GM19397 (cell line): ENCODE measurements around the gene BPGM.
A peak's percentile ranks its signal among the peaks of the same experiment; 100 is the strongest.

Source experiments
- ATAC-seq: cut with Tn5 transposase; IDR thresholded peaks from one replicate; pipeline ENCODE4 v1.9.1; 2021; ENCODE audit warnings: mild to moderate bottlenecking, moderate library complexity; ENCODE audit not compliant: unreplicated experiment

The BPGM gene

GRCh38 chr7:134646425-134647305, at the start of gene BPGM:
TSS of gene BPGM (plus strand) at chr7:134646853. CDS start at chr7:134661508, 14,655 bp downstream.
- peak; percentile 98 for ATAC-seq

GRCh38 chr7:134599371-134599770, 47.3 kb upstream of the BPGM start:
- ATAC-seq = no peak

DNA sequence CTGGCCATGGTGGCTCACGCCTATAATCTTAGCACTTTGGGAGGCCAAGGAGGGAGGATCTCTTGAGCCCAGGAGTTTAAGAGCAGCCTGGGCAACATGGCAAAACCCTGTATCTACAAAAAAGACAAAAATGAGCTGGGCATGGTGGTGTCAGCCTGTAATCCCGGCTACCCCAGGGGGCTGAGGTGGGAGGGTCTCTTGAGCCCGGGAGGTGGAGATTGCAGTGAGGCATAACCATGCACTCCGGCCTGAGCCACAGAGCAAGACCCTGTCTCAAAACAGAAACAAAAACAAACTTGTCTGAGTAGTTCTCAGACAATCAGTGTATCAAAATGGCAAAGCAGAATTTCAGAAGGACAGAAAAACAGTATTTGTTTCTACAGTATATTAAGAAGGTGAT, 45.2 kb upstream of the BPGM start:
- ATAC-seq = no peak

GRCh38 chr7:134602881-134603451, 43.7 kb upstream of the BPGM start:
- no peak for ATAC-seq

DNA sequence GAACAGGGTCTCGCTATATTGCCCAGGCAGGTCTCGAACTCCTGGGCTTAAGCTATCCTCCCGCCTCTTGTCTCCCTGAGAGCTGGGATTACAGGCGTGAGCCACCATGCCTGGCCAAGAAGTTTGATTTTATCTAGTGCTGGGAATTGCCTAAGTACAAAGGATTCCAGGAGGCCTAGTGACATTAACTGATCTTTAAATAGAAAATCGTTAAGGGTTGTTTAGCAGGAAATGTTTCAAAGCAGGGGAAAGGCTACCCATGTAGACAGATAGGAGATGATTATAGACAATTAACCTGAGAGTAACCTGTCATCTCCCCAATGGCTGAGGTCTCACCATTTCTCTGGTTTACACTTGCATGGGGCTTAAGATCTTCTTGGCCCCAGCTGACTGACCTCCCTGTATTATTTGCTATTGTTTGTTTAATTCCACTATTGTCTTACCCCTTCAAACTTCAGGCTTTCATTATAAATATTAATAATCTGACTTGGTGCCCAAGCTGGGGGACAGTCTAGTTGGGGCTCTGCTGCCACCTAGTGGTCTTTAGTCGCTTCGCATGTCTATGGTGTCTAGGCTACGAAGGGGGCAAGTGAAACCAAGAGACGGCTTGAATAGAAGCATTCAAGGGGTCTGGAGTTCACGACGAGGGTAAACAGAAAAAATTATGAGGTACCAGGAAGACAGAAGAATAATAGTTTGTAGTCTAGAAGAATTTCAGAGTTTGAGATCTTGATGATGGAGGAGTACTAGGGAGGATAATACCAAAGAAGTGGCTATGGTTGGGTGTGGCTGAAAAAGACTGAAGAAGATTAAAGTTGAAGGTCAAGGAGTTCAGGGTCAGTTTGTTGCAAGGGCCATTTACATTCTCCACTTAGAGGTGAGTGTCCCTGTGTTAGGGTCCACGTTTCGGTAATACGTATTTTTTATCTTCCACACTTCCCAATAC, 40.4 kb upstream of the BPGM start:
- ATAC-seq = no peak

GRCh38 chr7:134611611-134612151, 35.0 kb upstream of the BPGM start:
- no peak for ATAC-seq

GRCh38 chr7:134612197-134612596, 34.5 kb upstream of the BPGM start:
- ATAC-seq = no peak

DNA sequence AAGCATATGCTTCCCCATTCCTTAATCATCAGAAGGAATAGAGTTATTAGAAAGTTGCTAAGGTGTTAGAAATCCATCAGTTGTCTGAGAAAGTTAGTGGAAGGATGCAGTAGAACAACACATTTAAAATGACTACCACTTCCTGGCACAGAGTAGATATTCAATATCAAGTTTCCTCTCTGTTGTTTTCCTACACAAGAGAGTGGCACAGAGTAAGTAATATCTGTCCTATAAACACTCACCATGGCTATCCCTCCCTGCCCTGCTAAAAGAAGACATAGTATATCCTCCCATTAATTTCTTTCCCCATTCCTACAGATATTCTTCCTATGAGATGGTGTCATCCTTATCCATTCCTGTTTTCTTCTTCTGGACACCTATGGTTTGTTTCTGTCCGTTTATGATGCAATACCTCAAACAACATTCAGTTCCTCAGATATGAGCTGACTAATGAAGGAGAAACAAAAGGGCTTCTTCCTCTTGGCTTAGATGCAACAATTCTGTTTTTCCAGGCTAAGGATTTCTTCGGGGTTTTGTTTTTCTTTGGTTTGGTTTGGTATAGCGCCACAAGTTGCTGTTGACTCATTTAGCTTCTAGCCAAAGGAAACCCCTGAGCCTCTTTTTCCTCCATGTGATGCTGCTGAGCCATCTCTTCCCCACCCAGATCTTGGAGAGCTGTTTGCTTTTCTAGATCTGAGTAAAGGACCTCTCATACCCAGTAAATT, 32.9 kb upstream of the BPGM start:
- no peak for ATAC-seq

DNA sequence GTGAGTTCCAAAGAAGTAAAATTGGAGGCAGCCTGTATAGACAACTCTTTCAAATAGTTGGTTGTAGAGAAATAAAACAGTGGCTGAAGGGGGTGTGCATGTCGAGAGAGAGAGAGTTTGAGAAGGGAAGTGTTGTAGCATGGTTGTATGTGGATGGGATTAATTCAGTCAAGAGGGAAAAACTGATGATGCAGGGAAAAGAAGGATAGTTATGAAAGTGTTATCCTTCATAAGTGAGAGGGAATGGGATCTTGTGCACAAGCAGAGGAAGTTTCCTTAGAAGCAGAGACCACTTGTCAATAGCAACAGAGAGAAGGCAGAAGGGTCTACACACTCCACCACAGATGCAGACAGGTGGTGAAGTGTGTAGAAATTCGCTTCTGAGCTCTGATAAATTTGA, 30.0 kb upstream of the BPGM start:
- ATAC-seq = no peak

GRCh38 chr7:134618756-134619530, 27.7 kb upstream of the BPGM start:
- no peak for ATAC-seq

- no peak for ATAC-seq
These were observed 26.9 kb upstream of the BPGM start for GRCh38 chr7:134619627-134620331.

DNA sequence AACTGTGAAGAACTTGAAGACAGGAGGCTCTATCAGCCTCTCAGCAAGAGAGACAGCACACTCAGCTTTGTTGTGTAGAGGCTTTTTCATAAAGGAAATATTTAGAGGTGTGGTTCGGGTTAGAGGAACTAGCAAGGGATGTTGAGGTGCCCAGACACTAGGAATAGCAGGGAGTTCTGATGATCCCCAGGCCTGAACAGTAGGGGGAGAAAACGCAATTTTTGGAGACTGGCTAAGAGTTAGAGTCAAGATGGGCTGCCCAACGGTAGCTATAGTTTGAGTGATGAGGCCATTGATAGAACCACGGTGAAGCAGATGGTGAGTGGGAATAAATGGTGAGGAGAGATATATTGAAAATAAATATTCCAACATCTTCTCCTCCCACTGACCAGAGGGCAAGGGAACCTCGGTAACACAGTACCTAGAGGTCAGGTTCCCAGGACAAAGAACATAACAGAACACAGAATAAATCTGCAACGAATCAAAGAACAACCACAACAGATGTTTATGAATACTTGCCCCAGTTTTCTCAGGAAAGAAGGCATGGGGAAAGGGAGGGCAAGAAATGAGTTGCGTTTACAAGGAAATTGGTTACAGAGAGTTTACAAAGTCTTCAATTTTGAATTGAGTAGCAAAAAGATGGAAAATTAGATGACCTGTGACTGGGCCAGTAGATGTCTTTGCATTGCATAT, 24.2 kb upstream of the BPGM start:
- no peak for ATAC-seq

DNA sequence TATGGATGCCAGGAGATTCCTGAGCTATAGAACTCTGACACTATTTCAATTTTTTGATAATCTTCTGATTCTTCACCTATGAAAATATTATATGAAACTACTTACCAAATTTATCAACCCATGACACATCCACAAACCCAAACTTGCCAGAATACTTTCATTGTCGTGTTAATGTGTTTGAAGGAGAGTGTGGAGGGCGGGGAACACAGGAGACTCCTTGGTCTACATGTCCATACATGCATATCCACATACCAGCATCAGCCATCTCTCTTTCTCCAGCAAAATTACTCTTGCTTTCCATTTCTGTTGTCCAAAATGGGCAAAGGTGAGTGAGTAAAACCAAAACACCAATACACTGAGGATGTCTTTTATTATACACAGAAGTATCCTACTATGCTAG, 23.5 kb upstream of the BPGM start:
- no peak for ATAC-seq

DNA sequence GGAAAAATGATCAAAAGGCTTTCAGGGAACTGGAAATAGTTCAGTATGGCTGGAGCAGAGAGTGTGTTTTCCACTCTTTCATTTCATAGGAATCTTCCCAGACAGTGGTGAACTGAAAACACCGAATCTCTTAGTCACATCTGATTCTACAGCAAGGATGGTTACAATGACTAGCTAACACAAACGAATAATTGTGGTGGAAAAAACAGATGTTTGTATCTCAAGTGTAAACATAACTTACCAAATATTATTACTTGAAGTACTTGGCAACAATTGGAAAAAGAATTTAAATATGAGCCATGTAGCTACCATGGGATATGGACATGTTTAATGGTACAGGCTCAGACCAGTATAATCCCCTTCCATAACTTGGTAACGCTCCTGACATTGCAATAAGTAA, 21.1 kb upstream of the BPGM start:
- no peak for ATAC-seq

DNA sequence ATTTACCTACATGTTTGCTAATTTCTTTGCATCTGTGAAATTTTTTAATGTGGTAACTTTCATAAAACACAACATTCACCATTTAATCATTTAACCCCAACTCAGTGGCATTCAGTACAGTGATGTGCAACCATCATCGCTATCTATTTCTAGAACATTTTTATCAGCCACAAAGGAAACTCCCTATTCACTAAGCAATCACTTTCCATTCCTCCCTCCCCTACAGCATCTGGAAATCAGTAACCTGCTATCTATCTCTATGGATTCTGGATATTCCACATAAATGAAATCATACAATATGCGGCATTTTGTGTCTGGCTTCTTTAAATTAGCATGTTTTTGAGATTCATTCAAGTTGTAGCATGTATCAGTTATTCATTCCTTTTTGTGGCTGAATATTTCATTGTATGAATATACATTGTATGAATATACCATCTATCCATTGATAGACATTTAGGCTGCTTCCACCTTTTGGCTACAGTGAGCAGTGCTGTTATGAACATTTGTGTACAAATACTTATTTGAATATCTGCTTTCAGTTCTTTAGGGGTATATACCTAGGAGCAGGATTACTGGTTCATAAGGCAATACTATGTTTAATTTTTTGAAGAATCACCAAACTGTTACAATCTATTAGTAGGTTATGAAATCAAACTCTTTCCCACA, 19.4 kb upstream of the BPGM start:
- no peak for ATAC-seq

DNA sequence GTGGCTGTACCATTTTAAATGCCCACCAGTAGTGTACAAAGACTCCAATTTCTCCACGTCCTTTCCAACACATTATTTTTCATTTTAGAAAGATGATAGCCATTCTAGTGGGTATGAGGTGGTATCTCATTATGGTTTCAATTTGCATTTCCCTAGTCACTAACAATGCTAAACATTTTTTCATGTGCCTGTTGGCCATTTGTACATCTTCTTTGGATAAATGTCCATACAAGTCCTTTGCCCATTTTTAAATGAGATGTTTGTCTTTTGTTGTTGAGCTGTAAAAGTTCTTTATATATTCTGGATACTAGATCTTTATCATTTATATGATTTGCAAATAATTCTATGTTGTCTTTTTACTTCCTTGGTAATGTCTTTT, 18.9 kb upstream of the BPGM start:
- no peak for ATAC-seq

DNA sequence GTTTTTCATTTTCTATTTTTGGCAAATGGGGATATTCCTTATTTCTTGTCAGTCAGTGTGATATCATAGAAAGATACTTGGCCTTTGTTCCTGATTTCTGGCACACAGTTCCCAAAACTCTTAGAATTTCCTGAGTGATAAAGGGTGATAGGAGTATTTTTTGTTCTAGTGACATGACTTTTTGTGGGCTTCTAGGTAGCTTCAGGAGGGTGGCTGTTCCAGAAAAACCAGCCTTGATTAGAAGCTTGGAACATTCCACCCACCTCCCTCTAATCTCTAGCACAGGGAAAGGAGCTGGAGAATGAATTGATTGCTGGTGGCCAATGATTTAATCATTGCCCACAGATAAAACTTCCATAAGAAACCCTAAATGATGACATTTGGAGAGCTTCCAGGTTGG, 17.2 kb upstream of the BPGM start:
- ATAC-seq = no peak

DNA sequence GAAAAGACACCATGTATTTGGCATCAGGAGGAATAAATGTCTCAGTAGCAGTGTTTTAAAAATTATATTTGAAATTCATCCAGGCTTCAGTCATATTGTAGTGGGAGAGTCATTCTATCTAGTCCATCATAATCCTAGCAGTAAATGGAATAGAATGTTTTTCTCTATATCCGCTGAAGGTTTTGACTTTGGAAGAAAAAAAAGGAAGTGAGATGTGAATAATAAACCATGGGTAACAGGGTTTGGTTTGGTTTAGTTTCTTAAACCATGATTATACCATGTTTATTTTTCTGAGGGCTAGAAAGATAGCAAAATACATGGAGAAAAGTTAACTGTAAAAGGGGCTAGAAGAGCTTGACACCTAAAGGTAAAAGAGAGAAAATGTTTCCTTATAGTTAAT, 16.4 kb upstream of the BPGM start:
- no peak for ATAC-seq
